Activated T-cell treated with anti-CD3 and anti-CD28 coated beads for 4 hours (primary cell): Measurements from ENCODE around the gene PTPN11.
"Not testable (repeated sequence)": the region's sequence is repeated elsewhere in the genome, so short reads cannot be mapped to it uniquely, and the experiment has no call there.

ENCODE experiments used
- DNase-seq: peaks from one replicate; pipeline ENCODE4 v3.0.0-alpha.2; 2020

PTPN11 gene

DNA sequence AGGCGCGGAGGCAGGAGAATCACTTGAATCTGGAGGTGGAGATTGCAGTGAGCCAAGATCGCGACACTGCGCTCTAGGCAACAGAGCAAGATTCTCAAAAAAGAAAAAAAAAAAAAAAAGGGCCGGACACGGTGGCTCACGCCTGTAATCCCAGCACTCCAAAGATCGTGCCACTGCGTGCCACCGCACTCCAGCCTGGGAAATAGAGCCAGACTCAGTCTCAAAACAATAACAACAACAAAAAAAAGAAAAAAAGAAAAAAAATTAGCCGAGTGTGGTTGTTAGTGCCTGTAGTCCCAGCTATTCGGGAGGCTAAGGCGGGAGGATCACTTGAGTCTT, 8.9 kb upstream of the PTPN11 start:
- DNase-seq: no peak

DNA sequence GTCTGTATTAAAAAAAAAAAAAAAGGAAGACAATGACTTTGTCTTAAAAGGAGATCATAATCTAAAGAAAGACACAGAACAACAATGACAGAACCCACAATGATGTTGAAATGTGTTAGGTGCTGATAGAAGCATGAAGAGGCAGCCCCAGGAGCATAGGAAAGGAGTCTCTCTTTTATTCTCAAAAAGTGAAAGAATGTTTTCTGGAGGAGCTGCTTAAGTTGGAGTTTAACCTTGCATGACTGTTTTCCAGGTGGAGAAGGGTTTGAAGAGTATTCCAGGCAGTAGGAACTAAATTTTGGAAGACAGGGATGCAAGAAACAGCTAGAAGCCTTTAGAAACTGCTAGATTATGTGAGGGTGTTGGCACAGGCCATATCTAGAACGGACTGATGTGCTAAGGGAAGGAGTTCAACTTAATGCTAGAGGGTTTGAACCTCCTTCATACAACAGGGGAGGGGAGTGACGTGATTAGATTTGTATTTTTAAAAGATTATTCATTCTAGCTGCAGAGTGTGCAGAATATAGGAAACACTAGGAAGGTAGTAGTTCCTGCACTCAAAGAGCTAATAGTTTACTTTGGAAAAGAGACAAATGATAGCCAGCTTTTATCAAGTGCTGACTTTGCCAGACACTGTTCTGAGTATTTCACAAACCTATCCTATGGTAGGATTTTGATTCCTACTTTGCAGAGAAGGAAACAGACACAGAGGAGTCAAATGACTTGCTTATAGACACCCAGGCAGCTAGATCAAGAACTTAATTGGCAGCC, 4.7 kb upstream of the PTPN11 start:
- DNase-seq: no peak

DNA sequence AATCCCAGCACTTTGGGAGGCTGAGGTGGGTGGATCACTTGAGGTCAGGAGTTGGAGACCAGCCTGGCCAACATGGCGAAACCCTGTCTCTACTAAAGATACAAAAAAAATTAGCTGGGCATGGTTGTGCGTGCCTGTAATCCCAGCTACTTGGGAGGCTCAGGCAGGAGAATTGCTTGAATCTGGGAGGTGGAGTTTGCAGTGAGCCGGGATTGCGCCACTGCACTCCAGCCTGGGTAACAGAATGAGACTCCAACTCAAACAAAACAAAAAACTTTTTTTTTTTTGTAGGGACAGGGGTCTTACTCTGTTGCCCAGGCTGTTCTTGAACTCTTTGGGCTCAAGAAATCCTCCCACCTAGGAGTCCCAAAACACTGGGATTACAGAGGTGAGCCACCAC, 3.3 kb upstream of the PTPN11 start:
- not testable (repeated sequence) for DNase-seq

- no peak for DNase-seq
Observed at GRCh38 chr12:112418273-112418607, 507 bp upstream of the PTPN11 start.

GRCh38 chr12:112419297-112420133, 768 bp downstream of the PTPN11 start:
- DNase-seq: peak; percentile 28

GRCh38 chr12:112420740-112421139, 2.0 kb downstream of the PTPN11 start:
- no peak for DNase-seq

GRCh38 chr12:112421363-112421762, 2.6 kb downstream of the PTPN11 start:
- DNase-seq: no peak

GRCh38 chr12:112422531-112422930, 3.8 kb downstream of the PTPN11 start:
- DNase-seq: no peak

DNA sequence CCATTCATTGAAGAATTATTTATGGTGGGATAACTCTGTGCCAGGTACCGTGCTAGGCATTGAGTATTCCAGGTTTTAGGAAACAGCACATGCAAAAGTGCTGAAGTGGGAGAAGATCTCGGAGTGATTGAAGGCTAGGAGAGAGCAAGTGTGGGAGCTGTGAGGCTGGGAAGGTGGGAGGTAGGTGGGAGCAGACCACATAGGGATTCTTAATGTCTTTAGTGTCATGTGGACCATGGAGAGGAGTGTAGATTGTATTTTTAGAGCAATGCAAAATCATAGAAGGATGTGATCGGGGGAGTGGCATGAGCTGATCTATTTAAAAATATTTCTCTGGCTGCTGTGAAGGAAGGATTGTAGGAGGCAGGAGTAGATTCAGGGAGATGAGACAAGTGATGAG, 5.4 kb downstream of the PTPN11 start:
- no peak for DNase-seq

DNA sequence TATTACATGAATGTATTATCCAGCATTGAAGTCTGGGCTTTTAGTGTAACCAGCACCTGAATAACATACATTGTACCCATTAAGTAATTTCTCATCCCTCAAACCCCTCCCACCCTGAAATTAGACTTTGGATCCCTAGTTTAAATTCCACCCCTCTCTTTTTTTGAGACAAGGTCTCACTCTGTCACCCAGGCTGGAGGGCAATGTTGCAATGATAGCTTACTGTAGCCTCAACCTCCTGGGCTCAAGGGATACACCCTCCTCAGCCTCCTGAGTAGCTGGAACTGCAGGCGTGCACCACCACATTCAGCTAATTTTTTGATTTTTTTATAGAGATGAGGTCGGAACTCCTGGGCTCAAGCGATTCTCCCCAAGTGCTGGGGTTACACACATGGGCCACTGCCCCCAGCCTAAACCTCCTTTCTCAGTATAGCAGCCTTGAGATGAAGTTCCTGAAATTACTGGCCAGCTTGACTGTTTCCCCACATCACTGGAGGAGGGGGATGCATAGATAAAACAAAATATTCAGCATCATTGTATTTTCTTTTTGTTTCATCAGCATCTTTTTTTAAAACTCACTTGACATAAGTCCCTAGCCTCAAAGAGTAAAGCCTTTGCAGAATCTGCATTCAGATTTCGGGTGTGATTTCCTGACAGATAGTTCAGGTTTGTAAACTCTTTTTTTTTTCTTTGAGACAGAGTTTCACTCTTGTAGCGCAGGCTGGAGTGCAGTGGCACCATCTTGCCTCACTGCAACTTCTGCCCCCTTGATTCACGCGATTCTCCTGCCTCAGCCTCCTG, 7.0 kb downstream of the PTPN11 start:
- no peak for DNase-seq

- DNase-seq: no peak
Observed at GRCh38 chr12:112427760-112428159, 9.0 kb downstream of the PTPN11 start.

- no peak for DNase-seq
Observed at GRCh38 chr12:112430929-112431328, 12.2 kb downstream of the PTPN11 start.

GRCh38 chr12:112431965-112432364, 13.2 kb downstream of the PTPN11 start:
- no peak for DNase-seq

DNA sequence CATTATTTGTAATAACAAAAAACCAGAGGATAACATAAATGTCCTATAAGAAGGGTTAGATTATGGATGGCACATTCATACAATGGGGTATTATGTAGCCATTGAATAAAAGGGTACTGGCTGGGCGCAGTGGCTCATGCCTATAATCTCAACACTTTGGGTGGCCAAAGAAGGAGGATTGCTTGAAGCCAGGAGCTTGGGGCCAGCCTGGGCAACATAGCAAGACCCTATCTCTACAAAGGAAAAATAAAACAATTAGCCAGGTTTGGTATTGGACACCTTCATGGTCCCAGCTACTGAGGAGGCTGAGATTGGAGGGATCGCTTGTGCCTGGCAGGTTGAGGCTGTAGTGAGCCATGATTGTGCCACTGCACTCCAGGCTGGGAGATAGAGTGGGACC, 14.8 kb downstream of the PTPN11 start:
- no peak for DNase-seq

DNA sequence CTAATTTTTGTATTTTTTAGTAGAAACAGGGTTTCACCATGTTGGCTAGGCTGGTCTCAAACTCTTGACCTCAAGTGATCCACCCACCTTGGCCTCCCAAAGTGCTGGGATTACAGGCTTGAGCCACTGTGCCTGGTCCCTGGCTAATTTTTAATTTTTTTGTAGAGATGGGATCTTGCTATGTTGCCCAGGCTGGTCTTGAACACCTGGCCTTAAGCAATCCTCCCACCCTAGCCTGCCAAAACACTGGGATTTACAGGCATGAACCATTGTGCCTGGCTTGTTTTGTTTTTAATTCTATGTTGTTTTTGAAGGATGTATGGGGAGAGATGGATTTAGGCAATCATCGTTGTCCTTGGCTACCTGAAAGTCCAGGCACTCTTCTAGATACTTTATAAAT, 19.9 kb downstream of the PTPN11 start:
- not testable (repeated sequence) for DNase-seq

DNA sequence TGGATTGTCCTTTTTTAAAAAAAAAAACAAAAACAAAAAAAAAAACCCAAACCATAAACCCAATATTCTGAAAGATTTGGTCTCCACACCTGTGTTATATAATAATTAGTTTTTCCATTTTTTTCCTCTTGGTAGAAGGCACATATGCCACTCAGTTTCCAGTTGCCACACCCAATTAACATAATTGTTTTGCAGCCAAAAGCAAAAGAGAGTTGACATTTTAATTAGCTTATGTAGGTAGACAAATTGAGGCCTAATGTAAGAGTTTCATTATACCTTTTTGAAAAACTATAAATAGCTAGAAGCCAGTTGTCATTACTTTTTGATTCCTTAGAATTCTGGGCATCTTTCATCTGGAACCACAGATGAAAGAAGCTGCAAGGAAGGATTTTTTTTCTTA, 21.0 kb downstream of the PTPN11 start:
- no peak for DNase-seq

DNA sequence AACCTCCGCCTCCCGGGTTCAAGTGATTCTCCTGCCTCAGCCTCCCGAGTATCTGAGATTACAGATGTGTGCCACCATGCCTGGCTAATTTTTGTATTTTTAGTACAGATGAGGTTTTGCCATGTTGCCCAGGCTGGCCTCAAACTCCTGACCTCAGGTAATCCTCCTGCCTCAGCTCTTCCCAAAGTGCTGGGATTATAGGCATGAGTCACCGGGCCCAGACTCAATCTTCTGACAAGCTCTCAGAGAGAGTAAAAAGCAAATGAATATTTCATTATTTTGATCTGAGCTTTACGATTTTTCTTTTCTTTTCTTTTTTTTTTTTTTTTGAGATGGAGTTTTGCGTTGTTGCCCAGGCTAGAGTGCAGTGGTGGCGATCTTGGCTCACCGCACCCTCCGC, 21.9 kb downstream of the PTPN11 start:
- DNase-seq: not testable (repeated sequence)

DNA sequence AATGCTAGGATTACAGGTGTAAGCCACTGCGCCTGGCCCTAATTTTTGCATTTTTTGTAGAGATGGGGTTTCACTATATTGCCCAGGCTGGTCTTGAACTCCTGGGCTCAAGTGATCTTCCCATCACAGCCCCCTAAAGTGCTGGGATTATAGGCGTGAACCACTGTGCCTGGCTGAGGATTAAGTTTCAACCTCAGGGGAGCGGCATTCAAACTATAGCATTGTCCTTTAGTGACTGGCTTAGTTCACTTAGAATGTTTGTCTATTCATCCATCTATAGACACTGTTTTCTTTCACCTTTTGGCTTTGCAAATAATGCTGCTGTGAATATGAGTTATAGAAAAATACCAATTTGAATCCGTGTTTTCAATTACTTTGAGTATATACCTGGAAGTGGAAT, 25.2 kb downstream of the PTPN11 start:
- DNase-seq: no peak

GRCh38 chr12:112446008-112446725, 27.4 kb downstream of the PTPN11 start:
- no peak for DNase-seq

DNA sequence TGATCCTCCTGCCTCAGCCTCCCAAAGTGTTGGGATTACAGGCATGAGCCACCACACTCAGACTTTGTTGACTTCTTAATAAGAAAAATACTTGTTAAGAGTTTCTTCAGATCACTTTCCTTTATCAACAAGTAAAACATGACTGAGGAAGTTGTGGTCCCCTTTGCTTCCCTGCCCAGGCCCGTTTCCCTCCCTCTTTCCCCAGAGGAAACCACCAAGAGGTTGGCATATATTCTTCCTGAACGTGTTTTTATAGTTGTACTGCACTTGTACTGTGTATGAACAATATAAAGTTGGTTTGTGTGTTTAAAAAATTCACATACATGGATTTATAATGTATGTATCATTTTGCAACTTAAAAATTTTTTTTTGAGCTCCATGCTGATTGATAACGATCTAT, 28.4 kb downstream of the PTPN11 start:
- no peak for DNase-seq

GRCh38 chr12:112448165-112448564, 29.4 kb downstream of the PTPN11 start:
- DNase-seq: not testable (repeated sequence)

DNA sequence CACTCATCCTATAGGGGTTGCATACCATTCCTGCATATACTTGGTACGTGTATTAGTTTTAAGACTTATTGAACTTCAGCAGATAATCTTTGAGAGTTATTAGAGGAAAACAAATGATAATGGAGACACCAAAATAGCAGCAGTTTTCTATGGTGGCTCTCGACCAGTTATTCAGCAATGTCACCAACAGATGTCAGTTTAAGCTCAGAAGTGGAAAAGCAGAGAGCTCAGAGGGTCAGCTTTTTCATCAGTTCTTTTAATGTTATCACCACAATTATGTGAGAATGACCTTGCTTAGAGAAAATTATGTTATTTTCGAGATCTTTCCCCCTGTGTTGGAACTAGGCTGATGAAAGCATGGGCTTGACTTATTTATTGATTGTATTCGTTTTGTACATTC, 32.0 kb downstream of the PTPN11 start:
- no peak for DNase-seq

DNA sequence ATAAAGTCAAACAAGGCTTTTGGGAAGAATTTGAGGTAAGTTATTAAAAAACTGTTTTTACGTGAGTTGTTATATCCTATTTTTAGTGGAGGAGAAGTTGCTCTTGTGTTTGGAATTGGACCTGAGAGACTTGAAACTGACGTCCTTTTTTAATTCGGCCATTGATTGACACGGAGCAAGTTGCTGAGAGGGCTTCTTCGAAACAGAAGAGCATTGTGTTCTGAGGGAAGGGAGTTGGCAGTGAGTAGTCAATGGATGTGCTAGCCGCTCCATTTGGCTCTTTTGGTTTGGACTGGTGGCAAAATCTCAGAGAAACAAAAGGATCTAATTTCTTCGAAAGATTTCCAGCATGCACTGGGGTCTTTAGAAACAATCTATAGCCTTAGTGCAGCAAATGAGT, 37.3 kb downstream of the PTPN11 start:
- DNase-seq: no peak
